Upper lobe of left lung (tissue), 4 donors: ENCODE results near the gene DLG2.

Experiments used
- CTCF ChIP-seq, 6 experiments: fragments of 450-650 bp in 4 of 6; fragments of 200-600 bp in 2 of 6; sonication (generic) in 2 of 6; IDR thresholded peaks; one replicate each; pipeline ENCODE4 v1.5.1; 2016 to 2019; ENCODE audit warnings: antibody characterized with exemption in 6 of 6
- EP300 ChIP-seq, 4 donors: sonication (generic); formaldehyde crosslinking; IDR thresholded peaks; one replicate each; pipeline ENCODE4 v1.5.1; 2017; ENCODE audit warnings: antibody characterized with exemption in 4 of 4, control low read depth in 2 of 4
- POLR2A ChIP-seq, 4 donors: fragments of 450-650 bp; IDR thresholded peaks; one replicate each; pipeline ENCODE4 v1.5.1; 2016 to 2017; ENCODE audit warnings: antibody characterized with exemption in 4 of 4, mild to moderate bottlenecking in 2 of 4
- POLR2AphosphoS5 ChIP-seq, 2 donors: sonication (generic); formaldehyde crosslinking; IDR thresholded peaks; one replicate each; pipeline ENCODE4 v1.5.1; 2017; ENCODE audit warnings: antibody characterized with exemption in 2 of 2

- TF ChIP-seq POLR2A (IDR thresholded peaks at IDR 0.05) (no peak), CTCF (IDR thresholded peaks at IDR 0.05) (no peak), POLR2AphosphoS5 (IDR thresholded peaks at IDR 0.05) (no peak), EP300 (IDR thresholded peaks at IDR 0.05) (no peak)
Observed at GRCh38 chr11:83957038-83957900, 1669.9 kb downstream of the DLG2 start.
